ENCODE measurements around the gene ATXN1L.
"Not testable (repeated sequence)": the region's sequence is repeated elsewhere in the genome, so short reads cannot be mapped to it uniquely, and the experiment has no call there.

ATXN1L gene

GRCh38 chr16:71853413-71853812 lies 7.6 kb downstream of the ATXN1L start:
- no peak for FAIRE-seq

GRCh38 chr16:71854369-71854948 lies 8.7 kb downstream of the ATXN1L start:
- no peak for FAIRE-seq

GRCh38 chr16:71855937-71856662 lies 10.3 kb downstream of the ATXN1L start:
- FAIRE-seq = no peak

- no peak for FAIRE-seq
These were observed 14.2 kb downstream of the ATXN1L start for GRCh38 chr16:71859762-71860521.

GRCh38 chr16:71863995-71864394 lies 18.2 kb downstream of the ATXN1L start:
- FAIRE-seq = no peak

GRCh38 chr16:71865173-71865863 lies 19.5 kb downstream of the ATXN1L start:
- no peak for FAIRE-seq

GRCh38 chr16:71867175-71867574 lies 21.4 kb downstream of the ATXN1L start:
- FAIRE-seq = not testable (repeated sequence)

GRCh38 chr16:71867939-71868338 lies 22.2 kb downstream of the ATXN1L start:
- FAIRE-seq = no peak

GRCh38 chr16:71869089-71869488 lies 23.3 kb downstream of the ATXN1L start:
- no peak for FAIRE-seq

GRCh38 chr16:71870818-71871217 lies 25.0 kb downstream of the ATXN1L start:
- FAIRE-seq = no peak

- no peak for FAIRE-seq
These were observed 27.4 kb downstream of the ATXN1L start for GRCh38 chr16:71873199-71873598.

- no peak for FAIRE-seq
These were observed 33.1 kb downstream of the ATXN1L start for GRCh38 chr16:71878911-71879310.

- FAIRE-seq = no peak
These were observed 34.4 kb downstream of the ATXN1L start for GRCh38 chr16:71880176-71880575.

- FAIRE-seq = peak; percentile 73
These were observed 36.9 kb downstream of the ATXN1L start for GRCh38 chr16:71882505-71883167.

GRCh38 chr16:71883168-71883848 lies 37.5 kb downstream of the ATXN1L start:
- no peak for FAIRE-seq

GRCh38 chr16:71883849-71884638 lies 38.3 kb downstream of the ATXN1L start, which contains the start of gene ZNF821:
Gene ZNF821 (minus strand): TSS chr16:71884182. CDS start chr16:71879946, 4,236 bp downstream.
- no peak for FAIRE-seq

- no peak for FAIRE-seq
These were observed 39.5 kb downstream of the ATXN1L start for GRCh38 chr16:71885261-71885650.

GRCh38 chr16:71889147-71889546 lies 43.4 kb downstream of the ATXN1L start:
- FAIRE-seq = no peak

- FAIRE-seq = no peak
These were observed 48.1 kb downstream of the ATXN1L start for GRCh38 chr16:71893888-71894228.

GRCh38 chr16:71894229-71894920 lies 48.6 kb downstream of the ATXN1L start:
- no peak for FAIRE-seq
